HTR-8/SVneo (cell line): Measurements from ENCODE around the gene ASZ1.
A peak's percentile ranks its signal among the peaks of the same experiment; 100 is the strongest.

Experiments
- DNase-seq: peaks from one replicate; pipeline ENCODE4 v3.0.0; 2011; ENCODE audit warnings: low spot score, mixed read lengths; ENCODE audit not compliant: insufficient read length
- FAIRE-seq: peaks from 2 replicates; lab custom pipeline; 2011; peaks lifted over from hg19 to GRCh38; lab: Jason Lieb, UNC

The ASZ1 gene

DNA sequence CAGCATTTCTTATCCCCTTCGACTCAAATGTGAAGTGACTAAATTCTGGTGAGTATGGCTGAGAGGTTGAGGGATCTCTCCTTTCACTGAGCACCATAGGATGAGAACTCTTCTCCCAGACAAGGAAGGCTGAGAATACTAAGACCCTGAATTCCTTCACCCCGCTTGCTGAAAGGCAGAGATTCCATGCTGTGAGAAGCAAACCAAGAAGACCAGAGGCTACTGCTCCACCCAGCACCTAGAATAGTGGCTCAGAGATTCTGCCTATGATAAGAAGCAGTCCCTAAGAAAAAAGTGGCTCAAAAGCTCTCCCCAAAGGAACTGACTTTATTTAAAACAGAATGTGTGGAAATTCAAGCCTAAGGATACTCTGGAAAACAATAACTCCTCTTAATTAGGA is 77.7 kb downstream of the ASZ1 start:
- no peak for FAIRE-seq
- DNase-seq, result no peak

- FAIRE-seq, result no peak
Measured at GRCh38 chr7:117347962-117348672, 79.2 kb downstream of the ASZ1 start.

GRCh38 chr7:117347480-117347879 is 79.8 kb downstream of the ASZ1 start:
- no peak for FAIRE-seq
- no peak for DNase-seq

More at GRCh38 chr7:117347962-117348672, 79.2 kb downstream of the ASZ1 start:
- DNase-seq, result no peak

DNA sequence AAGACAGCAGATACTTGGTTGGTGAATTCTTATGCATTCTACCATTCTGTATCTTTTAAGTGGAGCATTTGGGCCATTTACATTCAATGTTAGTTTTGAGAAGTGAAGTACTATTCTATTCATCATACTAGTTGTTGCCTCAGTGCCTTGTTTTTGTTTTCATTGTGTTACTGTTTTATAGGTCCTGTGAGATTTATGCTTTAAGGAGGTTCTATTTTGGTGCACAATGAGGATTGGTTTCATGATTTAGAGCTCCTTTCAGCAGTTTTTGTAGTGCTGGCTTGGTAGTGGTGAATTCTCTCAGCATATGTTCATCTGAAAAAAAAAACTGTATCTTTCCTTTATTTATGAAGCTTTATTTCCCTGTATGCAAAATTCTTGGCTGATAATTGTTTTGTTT is 81.1 kb downstream of the ASZ1 start:
- FAIRE-seq, result no peak
- DNase-seq, result no peak

GRCh38 chr7:117338020-117338419 is 89.3 kb downstream of the ASZ1 start:
- FAIRE-seq (no peak), DNase-seq (no peak)

DNA sequence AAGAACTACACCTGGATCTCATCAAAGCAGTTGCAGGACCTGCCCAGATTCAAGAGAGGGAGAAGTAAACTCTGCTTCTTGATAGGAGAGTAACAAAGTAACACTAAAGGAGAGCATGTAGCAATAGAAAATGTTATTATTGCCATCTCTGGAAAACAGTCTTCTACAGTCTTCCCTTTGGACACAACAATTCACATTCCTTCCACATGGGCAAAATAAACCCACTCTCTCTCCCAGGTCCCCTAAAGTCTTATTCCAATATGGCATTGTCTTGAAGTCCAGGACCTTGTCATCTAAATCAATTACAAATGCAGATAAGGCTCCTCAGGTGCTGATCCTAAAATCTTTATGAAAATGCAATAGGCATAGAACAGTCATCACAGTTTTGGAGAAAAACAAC is 94.1 kb downstream of the ASZ1 start:
- no peak for DNase-seq
- FAIRE-seq, result no peak

GRCh38 chr7:117332031-117332430 is 95.3 kb downstream of the ASZ1 start:
- FAIRE-seq (no peak), DNase-seq (no peak)

- FAIRE-seq (no peak), DNase-seq (no peak)
Measured at GRCh38 chr7:117325836-117326235, 101.5 kb downstream of the ASZ1 start.

GRCh38 chr7:117324960-117325359 is 102.3 kb downstream of the ASZ1 start:
- FAIRE-seq, result no peak
- no peak for DNase-seq

DNA sequence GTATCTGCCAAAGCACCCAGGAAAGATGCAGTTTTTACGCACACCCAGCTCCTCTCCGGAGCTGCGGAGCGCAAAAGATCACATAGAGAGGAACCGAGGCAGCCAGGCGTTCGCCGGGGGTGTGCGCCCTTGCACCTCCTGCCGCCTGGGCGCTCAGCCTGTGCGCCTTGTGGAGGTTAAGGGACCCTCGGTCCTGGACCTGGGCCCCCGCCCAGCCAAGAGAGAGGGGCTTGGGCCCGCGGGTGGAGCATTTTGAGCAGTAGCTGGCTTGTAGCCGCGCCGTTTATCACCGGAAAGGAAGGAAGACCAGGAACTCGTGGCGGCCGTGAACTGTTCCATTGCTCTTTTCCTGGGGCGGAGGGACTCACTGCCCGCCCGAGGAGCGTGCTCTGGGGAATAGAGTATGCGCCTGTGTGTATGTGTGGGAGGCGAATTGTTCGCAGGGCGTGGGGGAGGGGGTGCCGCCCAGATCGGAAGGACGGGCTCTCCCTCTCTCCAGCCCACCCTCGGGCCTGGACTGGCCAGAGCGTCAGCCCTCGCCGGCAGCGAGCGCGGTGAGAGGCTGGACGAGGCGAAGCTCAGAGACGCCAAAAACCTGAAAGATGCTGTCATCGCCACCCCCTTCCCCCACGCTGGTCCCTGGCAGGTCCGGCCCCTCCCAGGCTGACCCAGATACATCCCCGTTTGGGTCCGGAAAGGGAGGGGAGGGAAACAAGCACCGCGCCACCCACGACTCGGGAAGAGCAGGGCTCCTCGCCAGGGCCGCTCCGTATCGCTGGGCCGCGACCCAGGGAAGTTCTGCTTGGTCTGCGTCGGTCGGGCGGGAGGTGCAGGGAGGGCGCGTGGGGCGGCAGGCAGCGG is 103.2 kb downstream of the ASZ1 start:
- DNase-seq, result no peak
- no peak for FAIRE-seq

DNA sequence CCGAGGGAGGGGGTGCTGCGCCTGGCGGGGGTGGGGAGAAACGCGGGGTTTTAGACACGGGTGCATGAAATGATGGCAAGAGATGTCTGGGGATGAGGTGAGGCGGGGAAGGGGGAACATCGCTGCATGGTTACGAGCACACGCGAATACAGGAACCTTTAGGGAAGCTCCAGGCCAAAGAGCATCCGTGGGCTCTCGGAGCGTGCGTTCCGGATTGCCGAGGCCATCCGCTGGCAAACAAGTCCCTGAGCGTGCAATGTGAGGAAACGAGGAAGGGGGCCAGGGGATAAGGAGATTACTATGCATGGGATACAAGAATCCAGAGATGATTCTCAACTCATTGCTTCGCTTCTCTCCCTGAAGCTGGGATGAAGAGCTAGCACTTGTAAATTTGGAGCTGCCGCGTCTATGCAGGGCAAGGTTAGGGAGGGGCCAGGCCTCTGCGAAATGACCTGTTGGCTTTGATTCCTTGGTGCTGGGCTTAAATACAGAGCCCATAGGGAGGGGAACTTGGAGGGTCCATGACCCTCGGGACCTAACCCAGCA is 103.9 kb downstream of the ASZ1 start:
- FAIRE-seq (no peak), DNase-seq (peak; percentile 3)

- FAIRE-seq (no peak), DNase-seq (peak; percentile 4)
Measured at GRCh38 chr7:117322741-117323304, 104.5 kb downstream of the ASZ1 start, which contains the start of gene WNT2. WNT2 (minus strand) TSS chr7:117323058; CDS start chr7:117322989, 69 bp downstream.

DNA sequence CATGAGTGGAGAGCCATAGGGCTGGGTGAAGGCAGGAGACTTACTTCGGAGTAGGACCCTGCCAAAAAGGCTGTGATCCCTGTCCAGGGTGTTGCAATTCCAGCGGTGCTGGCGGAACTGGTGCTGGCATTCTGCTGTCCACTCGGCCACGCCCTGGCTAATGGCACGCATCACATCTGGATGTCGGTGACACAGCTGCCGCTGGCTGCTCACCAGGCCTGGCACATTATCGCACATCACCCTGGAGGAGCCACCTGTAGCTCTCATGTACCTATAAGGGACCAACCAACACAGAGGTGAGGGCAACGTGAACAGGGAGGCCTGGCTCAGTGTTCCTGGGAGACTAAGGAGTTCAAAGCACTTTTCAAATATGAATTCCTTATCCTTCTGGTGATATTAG is 106.8 kb downstream of the ASZ1 start:
- DNase-seq (no peak), FAIRE-seq (no peak)

DNA sequence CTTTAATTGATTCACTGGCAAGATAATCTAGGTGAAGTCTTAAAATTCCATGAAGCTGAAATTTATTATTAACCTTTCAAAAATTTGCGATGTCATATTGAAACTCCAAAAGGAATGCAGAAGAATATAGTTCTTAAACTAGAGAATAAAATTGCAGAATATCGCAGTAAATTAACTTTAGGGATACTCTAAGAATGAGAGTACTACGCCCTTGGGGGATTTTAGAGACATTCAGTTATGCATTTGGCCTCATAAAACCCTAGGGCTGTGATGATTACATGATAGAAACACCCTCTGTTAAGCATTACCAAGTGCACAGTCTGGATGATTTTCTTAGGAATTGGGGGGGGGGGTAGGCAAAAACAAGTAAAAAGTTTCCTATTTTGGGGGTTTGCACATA is 108.1 kb downstream of the ASZ1 start:
- DNase-seq, result no peak
- FAIRE-seq, result no peak

GRCh38 chr7:117313582-117313981 is 113.7 kb downstream of the ASZ1 start:
- FAIRE-seq (no peak), DNase-seq (no peak)
